ENCODE results near the gene ZCWPW1.
"Not testable (repeated sequence)": the region's sequence is repeated elsewhere in the genome, so short reads cannot be mapped to it uniquely, and the experiment has no call there.

The ZCWPW1 gene

DNA sequence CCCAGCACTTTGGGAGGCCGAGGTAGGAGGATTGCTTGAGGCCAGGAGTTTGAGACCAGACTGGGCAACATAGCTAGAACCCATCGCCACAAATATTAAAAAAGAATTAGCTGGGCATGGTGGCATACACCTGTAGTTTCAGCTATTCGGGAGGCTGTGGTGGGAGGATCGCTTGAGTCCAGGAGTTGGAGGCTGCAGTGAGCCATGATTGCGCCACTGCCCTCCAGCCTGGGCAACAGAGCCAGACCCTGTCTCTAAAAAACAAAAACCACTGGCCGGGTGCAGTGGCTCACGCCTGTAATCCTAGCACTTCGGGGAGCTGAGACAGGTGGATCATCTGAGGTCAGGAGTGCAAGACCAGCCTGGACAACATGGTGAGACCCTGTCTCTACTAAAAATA is 25.4 kb upstream of the ZCWPW1 start:
- DNase-seq: not testable (repeated sequence)

DNA sequence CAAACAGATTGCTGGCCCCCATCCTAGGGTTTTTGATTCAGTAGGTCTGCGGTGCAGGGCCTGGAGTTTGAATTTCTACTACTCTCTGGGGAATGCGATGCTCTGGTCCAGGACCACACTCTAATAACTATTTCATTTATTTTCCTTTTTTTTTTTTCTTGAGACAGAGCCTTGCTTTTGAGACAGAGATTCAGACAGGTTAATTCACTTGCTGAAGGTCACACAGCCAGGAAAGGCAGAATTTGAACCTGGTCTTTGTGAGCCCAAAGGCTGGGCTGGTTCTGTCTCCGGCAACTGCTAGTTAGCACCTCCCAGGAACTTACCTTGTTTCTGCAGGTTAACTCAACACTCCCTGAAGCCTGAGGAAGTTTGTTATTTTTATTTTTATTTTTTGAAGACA is 24.0 kb upstream of the ZCWPW1 start:
- no peak for DNase-seq

DNA sequence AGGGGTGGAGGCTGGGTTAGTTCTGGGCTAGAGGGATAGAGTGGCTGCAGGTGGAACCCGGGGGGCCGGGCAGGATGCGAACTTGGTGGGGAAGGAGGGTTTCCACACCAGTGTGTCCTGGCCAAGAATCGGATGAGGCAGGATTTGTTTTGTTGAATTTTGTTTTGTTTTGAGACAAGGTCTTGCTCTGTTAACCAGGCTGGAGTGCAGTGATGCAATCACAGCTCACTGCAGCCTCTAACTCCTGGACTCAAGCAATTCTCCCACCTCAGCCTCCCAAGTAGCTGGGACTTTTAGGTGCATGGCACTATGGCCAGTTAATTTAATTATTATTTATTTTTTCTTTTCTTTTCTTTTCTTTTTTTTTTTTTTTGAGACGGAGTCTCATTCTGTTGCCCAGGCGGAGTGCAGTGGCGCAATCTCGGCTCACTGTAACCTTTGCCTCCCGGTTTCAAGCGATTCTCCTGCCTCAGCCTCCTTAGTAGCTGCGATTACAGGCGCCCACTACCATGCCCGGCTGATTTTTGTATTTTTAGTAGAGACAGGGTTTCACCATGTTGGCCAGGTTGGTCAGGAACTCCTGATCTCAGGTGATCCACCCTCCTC is 20.8 kb upstream of the ZCWPW1 start:
- DNase-seq: no peak

DNA sequence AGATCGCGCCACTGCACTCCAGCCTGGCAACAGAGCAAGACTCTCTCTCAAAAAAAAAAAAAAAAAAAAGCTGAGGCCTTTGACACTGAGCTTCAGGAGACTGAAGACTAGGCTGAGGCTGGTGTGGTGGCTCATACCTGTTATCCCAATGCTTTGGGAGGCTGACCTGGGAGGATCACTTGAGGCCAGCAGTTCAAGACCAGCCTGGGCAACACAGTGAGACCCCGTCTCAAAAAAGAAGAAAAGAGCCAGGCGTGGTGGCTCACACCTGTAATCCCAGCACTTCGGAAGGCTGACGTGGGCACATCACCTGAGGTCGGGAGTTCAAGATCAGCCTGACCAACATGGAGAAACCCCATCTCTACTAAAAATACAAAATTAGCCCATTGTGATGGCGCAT is 18.9 kb upstream of the ZCWPW1 start:
- not testable (repeated sequence) for DNase-seq

DNA sequence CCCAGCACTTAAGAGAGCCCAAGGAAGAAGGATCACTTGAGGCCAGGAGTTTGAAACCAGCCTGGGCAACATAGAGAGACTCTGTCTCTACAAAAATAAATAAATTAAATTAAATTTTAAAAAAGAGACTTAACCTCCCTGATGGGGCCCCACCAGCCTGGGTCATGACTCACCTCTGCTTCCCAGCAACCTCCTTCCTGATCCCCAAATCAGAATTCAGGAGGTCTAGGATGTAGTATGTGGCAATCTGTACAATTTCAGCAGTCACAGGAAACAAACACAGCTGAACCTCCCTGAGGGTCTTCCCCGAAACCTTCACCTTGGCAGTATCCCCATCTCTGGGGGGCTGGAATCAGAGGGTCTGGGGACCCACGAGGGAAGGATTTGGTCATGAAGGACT is 17.5 kb upstream of the ZCWPW1 start:
- no peak for DNase-seq

DNA sequence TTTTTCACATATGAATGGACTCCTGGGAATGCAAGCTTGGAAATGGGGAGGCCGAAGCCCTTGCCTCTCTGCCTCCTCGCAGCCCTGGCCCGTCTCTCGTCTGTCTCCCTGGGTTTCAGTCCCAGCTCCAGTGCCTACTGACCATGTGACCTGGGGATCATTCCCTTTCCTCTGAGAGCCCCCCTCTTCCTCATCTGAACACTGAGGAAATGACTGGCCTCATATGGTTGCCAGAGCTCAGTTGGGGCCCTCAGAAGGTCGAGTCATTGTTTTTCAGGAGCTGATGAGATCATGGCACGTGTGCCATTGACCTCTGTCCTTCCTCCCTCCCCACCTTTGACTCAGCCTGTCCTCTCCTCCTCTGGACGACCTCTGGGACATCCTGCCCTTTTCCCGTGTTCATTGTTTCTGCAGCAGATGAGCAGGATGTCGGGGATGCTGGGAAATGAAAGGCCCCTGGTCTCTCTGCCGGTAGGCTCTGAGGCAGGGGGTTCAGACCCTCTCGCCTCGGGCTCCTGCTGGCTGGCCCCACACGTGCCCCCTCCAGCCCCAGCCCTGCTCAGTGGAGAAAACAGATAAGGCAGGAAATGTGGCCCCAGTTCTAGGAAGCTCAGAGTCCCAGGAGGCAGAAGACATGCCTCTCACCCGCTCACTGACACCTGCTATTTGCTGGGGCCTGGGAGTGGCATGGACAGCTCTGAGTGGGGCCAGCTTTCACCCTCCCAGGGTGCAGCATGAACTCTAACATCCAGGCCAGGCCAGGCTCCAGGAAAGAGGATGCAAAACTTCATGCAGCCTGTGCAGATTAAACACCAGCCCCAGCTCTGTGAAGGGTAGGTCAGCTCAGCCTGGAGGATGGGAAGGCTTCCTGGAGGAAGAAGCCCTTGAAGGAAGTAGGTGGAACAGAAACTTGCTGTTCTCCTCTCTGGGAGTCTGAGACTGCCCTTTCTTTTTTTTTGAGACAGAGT is 16.1 kb upstream of the ZCWPW1 start:
- no peak for DNase-seq

DNA sequence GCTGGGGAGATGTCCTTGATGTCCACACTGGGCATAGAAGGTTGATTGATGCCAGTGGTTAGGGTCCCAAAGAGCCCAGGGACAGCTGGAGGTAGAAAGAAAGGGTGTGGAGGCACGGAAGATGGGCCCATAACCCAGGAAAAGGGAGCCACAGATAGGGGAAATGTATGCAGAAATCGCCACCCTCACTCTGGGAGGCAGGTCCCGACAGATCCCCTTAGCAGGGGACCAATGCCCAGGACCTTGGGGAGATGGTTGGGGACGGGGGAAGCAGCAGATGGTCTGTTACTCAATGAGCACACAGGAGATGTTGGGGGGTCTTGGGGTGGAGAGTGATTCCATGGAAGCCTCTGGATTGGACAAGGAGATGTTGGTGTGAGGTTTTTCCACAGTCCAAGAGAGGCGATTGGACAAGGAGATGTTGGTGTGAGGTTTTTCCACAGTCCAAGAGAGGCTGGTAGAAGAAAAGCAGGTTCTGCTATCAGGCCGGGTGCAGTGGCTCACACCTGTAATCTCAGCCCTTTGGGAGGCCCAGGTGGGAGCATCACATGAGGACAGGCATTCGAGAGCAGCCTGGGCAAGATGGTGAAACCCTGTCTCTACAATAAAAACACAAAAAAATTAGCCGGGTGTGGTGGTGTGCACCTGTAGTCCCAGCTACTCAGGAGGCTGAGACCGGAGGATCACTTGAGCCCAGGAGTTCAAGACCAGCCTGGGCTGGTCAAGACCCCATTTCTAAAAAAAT is 14.8 kb upstream of the ZCWPW1 start:
- DNase-seq: no peak

DNA sequence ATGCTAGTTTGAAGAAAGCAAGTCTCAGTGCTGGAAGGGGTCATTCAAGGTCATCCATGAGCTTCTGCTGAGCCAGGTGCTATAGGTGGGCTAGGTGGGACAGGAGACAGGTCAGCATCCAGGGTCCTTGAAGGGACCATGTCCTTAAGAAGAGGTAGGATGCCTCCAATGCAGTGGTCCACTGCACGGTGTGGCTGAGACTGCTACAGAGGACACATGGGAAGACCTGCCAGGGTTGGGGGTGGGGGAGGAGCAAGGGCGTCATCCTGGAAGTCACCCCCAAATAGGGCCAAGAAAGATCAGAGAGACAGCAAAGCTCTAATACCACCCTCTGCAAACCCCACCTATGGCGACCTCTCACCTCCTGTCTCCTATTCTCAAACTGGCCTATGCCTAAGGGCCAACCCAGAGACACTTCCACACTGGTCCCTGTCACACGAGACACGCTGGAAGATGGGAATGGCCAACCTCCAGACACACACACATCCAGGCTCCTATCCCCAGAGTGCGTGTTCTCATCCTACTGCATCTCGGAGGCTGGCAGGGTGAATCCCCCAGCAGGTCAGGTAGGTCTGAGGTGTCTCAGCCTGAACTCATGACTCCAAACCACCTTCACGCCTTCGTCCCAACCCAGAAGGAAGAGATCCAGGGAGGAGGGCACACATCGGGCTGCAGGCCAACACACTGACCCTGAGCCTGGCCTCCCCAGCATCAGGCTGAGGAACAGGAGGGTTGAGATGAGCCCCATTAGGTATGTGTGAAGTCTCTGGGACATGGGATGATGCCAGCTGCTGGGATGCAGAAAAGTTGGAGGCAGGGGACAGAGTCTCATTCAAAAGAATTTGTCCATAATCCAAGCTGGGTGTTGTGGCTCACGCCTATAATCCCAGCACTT is 13.4 kb upstream of the ZCWPW1 start:
- no peak for DNase-seq

DNA sequence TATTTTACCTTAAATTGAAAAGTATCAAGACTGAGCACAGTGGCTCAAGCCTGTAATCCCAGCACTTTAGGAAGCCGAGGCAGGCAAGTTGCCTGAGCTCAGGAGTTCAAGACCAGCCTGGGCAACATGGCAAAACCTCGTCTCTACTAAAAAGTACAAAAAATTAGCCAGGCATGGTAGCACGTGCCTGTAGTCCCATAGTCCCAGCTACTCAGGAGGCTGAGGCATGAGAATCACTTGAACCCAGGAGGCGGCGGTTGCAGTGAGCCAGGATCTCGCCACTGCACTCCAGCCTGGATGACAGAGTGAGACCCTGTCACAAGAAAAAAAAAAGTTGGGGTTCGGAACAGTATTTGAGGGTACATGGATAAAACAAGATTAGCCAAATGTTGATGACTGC is 10.7 kb upstream of the ZCWPW1 start:
- DNase-seq: not testable (repeated sequence)

DNA sequence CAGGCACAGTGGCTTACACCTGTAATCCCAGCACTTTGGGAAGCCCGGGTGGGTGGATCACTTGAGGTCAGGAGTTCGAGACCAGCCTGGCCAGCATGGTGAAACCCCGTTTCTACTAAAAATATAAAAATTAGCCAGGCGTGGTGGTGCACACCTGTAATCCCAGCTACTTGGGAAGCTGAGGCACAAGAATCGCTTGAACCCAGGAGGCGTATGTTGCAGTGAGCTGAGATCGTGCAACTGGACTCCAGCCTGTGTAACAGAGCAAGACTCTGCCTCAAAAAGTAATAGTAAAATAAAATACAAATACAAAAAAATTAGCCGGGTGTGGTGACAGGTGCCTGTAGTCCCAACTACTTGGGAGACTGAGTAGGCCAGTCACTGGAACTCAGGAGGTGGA is 10.2 kb upstream of the ZCWPW1 start:
- not testable (repeated sequence) for DNase-seq

DNA sequence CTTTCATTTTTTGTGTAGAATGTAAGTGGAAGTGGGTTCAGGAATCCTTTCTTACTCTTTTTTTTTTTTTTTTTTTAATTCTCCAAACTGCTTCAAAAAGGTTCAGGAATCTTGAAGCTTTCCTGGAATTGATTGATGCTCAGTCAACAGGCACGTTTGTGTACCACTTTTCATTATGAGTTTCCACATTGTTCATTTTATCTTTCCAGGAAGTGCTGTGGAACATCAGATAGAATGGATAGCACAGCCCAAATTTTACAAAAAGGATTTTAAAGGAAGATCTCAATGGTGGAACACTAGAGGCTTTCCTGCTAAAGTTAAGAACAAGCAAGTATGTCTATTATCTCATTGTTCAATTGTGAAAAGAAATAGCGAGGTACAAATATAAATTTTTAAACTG is 9.7 kb upstream of the ZCWPW1 start:
- DNase-seq: no peak

DNA sequence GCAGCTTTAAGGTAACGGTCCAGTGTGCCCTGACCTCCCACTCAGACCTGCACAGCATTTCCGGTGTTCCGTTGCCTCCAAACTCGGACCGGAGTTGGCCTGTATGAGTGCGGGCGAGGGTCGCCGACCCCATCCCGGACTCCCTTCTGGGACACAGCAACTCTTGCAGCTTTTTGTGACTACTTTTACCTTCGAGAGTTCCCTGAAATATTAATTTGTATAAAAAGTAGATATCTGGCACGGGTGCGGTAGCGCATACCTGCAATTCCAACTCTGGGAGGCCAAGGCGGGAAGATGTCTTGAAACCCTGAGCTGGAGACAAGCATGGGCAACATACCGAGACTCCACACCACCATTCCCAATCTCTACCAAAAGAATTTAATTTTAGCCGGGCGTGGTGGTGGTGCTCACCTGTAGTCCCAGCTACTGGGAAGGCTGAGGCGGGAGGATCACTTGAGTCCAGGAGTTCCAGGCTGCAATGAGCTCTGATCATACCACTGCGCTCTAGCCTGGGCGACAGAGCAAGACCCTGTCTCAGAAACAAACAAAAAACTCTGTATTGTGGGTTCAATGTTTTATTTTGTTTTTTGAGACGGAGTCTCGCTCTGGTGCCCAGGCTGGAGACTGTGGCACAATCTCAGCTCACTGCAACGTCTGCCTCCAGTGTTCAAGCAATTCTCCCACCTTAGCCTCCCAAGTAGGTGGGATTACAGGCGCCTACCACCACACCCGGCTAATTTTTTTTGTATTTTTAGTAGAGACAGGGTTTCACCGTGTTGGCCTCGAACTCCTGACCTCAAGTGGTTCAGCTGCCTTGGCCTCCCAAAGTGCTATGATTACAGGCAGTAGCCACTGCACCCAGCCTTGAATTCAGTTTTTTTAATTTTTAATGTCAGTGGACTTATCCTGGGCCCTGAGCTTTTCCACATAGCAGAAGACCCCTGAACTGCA is 8.9 kb upstream of the ZCWPW1 start:
- no peak for DNase-seq

DNA sequence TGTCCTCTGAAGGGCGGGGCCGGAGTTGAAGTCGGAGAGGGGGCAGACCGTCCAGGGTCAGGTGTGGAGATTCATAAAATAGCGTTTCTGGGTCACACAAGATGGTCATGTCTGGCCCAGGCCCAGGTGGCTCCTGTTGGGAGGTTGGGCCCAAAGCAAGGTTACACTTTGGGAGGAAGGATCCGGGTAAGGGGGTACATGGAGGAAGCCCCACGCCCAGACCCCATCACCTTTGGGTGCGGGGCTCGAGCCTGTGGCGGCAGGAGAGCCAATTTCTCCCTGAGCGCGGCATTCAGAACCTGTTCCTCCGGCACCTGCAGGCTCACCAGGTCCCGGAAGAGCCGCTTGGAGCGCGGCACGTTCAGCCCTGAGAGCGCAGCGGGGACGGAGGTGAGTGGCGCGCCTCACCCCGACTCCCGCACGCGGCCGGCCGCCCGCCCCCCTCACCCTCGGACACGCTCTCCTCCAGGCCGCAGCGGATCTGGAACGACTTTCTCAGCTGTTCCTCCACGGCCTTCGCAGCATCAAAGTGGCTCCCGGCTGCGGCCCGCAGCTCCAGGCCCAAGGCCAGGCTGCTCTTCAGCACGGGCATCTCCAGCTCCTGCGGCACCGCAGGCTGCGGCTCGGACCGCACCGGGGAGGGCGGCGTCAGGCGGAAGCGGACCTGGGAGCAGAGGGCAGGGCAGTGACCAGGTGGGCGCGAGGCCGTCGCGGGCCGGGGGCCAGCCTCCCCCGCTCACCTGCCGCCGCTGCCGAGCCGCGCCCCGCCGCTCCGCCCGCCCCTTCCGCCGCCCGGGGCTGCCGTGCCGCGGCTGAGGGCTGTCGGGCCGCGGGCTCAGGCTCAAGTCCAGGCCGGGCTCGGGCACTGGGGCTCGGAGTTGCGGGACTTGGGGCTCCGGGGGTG is 7.2 kb upstream of the ZCWPW1 start:
- peak in 2 of 4 experiments; percentile 32 to 48 for DNase-seq

DNA sequence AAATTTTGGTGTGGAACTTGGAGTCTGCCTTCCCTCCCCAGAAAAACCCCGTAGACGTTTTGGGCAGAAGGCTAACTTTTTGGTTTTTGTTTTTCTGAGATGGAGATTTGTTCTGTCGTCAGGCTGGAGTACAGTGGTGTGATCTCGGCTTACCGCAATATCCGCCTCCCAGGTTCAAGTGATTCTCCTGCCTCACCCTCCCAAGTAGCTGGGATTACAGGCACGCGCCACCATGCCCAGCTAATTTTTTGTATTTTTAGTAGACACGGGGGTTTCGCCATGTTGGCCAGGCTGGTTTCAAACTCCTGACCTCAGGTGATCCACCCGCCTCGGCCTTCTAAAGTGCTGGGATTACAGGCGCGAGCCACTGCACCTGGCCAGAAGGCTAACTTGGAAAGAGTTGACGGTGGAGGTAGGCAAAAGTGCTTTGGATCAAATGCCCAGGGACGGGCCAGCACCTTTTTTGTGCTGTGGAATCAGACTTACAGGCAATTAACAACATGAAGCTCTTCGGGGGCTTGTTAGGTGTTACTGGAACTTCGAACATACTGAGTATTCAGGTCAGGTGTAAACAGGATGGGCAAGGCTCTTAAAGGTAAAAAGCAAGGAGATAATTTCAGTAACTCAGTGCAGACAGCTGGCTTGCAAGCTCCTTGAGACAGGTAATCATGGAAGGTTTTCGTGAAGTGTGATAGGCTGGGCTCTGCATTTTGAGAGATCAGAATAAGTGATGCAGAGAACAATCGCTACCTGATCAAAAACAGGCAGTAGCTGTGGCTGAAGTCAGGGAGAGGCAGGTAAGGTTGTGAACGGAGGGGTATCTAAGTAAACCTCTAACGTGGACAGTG is 6.0 kb upstream of the ZCWPW1 start:
- no peak for DNase-seq

DNA sequence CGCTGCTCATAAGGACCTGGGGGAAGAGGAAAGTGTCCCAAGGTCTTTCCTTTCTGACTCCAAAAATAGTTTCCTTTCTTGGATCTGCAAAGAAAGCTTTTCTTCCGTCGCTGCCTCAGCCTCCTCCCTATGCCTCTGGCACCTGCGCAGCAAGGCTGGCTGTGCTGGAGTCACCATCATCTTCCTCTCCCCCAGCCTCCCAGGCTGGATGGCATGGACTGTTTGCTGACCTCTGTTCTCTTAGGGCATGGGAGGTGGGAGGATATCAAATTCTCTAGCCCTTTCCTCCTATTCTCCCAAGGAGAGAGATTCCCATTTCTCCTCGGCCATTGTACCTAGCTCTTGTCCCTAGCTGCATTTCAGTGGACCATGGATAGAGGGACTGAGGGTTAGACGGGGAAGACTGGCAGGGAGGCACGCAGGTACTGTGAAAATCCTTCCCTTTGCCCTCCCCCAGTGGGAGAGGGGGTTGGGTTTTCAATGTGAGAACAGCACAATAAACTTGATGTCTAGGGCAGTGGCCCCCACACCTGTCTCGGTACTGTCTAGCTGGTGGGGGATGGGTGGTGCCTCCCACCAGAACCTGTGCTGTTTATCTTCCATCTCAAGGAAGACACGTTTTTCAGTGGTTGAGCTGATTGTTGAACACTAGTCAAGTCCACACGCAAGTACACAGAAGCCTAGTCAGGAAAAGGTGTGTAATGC is 5.2 kb upstream of the ZCWPW1 start:
- no peak for DNase-seq

DNA sequence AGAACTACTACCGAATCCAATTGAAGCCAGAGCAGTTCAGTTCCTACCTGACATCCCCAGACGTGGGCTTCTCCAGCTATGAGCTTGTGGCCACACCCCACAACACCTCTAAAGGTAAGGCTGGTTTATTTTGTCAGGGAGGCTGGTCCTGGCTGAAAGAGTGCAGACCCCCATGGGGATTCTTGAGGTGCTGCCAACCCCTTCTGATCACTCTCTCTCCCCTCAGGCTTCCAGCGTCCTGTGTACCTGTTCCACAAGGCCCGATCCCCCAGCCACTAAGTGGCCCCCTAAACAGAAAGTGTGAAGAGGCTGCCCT is 4.7 kb upstream of the ZCWPW1 start:
- DNase-seq: no peak

DNA sequence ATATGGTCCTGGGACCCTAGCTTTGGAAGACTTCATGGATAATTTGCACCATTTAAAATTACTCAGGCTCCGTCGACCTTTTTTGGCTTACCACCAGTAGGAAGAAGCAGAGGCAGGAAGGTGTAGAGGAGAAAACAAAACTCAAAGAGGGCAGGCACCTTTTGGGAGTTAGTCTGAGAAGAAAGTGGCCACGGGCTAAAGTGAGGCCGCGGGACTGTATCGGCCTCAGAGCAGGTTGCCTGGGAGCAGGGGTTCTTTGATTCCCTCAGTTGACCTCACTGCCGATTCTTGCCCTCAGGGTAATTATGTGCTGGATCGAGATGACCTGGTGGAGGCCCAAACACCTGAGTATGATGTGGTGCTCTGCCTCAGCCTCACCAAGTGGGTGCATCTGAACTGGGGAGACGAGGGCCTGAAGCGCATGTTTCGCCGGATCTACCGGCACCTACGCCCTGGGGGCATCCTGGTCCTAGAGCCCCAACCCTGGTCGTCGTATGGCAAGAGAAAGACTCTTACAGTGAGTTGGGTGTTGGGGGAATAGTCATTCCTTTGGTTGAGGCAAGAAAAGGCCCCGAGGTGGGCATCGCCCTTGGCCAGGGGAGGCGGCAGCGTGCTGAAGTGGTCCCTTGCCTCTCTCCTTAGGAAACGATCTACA is 4.2 kb upstream of the ZCWPW1 start:
- no peak for DNase-seq

DNA sequence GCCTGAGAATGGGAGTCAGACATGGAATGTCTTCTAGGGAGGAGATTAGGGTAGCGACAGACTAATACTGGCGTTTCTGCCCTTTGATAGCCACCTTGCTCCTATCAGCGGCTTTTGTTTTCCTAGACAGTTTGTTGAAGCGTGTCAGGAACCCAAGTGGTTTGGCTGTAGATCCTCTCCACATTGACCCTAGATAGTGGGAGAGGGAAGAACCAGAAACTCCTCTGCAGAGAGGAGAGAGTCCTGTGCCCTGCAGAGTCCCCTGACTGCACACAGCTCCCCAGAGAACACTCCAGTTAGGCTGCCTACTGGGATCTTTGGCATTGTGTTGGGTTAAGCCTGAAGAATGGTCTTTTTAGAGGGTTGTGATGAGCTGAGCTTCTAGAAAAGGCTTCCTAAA is 3.5 kb upstream of the ZCWPW1 start:
- no peak for DNase-seq

Data from activated naive CD4-positive, alpha-beta T cell (primary cell).